WERI-Rb-1 (cell line): ENCODE measurements around the gene PLA2G2D.

Experiments used
- DNase-seq: peaks from one replicate; pipeline ENCODE4 v3.0.0-alpha.2; 2020
- H3K27ac ChIP-seq: fragments of 250-450 bp; sonication (Bioruptor Pico); 2 replicates; pipeline ENCODE4 v1.5.1; 2020; ENCODE audit warnings: mild to moderate bottlenecking, moderate library complexity
- H3K27me3 ChIP-seq: fragments of 250-450 bp; sonication (Bioruptor Pico); 2 replicates; pipeline ENCODE4 v1.5.1; 2021; ENCODE audit warnings: mild to moderate bottlenecking, low read depth, moderate library complexity; ENCODE audit not compliant: insufficient read depth, severe bottlenecking
- H3K36me3 ChIP-seq: fragments of 250-450 bp; sonication (Bioruptor Pico); 2 replicates; pipeline ENCODE4 v1.5.1; 2020; ENCODE audit warnings: mild to moderate bottlenecking, moderate library complexity
- H3K4me3 ChIP-seq: 2 replicates; pipeline ENCODE4 v1.5.1; 2011; ENCODE audit warnings: low read depth, mild to moderate bottlenecking, control low read depth, low read length
- H3K9me3 ChIP-seq: fragments of 250-450 bp; sonication (Bioruptor Pico); 2 replicates; pipeline ENCODE4 v1.5.1; 2021; ENCODE audit warnings: mild to moderate bottlenecking, moderate library complexity; ENCODE audit not compliant: severe bottlenecking
- TF ChIP-seq, protein P1 (sequence below): IDR thresholded peaks from 2 replicates; pipeline ENCODE4 v1.5.1; 2011; ENCODE audit warnings: low read depth, mild to moderate bottlenecking, control low read depth, inconsistent platforms, low read length

The PLA2G2D gene

GRCh38 chr1:20081353-20081810 is 38.0 kb downstream of the PLA2G2D start:
- Histone ChIP-seq H3K4me3 (no peak overlapping the region), H3K27me3 (no peaks in the 10 kb centered on the region), H3K27ac (no peak overlapping the region), H3K36me3 (no peaks in the 10 kb centered on the region), H3K9me3 (no peaks in the 10 kb centered on the region)
- DNase-seq: no peak
- TF ChIP-seq, protein P1, sequence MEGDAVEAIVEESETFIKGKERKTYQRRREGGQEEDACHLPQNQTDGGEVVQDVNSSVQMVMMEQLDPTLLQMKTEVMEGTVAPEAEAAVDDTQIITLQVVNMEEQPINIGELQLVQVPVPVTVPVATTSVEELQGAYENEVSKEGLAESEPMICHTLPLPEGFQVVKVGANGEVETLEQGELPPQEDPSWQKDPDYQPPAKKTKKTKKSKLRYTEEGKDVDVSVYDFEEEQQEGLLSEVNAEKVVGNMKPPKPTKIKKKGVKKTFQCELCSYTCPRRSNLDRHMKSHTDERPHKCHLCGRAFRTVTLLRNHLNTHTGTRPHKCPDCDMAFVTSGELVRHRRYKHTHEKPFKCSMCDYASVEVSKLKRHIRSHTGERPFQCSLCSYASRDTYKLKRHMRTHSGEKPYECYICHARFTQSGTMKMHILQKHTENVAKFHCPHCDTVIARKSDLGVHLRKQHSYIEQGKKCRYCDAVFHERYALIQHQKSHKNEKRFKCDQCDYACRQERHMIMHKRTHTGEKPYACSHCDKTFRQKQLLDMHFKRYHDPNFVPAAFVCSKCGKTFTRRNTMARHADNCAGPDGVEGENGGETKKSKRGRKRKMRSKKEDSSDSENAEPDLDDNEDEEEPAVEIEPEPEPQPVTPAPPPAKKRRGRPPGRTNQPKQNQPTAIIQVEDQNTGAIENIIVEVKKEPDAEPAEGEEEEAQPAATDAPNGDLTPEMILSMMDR: no peak

DNA sequence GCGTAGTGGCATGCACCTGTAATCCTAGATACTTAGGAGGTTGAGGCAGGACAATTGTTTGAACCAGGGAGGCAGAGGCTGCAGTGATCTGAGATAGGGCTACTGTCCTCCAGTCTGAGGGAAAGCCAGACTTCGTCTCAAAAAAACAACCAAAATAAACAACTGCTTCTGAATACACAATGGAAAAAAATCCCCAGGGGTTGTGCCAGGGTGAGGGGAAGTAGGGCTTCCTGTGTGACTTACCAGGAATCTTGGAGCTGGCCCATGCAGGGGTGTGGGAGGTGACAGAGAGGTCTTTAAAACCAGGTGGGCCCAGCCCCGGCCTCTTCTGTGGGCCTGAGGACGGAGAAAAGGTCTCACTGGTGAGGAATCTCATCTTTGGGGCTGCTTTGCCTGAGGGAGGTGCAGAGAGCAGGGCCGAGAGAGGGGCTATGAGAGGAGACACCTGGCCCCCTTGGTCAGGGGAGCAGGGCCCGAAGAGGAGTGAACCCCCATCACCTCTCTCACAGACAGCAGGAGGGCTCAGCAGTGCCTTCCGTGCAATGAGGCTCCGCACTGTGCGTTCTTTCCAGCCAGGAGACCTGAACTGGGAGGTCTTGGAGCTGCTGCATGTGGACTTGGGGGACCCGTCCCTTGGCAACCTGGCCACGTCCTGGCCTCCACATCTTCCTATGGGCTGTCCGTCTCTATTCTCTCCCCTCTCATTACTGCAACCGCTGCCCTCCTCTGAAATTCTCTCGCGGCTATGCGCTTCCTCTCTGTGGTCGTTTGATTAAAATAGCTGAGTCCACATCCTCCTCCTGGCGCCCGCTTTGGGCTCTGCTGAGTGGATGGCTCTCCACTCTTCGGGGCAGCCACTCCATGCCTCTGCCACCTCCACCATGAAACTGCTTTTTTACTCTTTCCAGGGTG is 38.6 kb downstream of the PLA2G2D start:
- Histone ChIP-seq H3K36me3 (no peaks in the 10 kb centered on the region), H3K27me3 (no peaks in the 10 kb centered on the region), H3K27ac (no peak overlapping the region), H3K4me3 (no peak overlapping the region), H3K9me3 (no peaks in the 10 kb centered on the region)
- TF ChIP-seq, protein P1: no peak
- DNase-seq: no peak

- no peak for DNase-seq
- no peak overlapping the region for H3K27ac ChIP-seq
Measured at GRCh38 chr1:20079661-20080305, 39.6 kb downstream of the PLA2G2D start.

DNA sequence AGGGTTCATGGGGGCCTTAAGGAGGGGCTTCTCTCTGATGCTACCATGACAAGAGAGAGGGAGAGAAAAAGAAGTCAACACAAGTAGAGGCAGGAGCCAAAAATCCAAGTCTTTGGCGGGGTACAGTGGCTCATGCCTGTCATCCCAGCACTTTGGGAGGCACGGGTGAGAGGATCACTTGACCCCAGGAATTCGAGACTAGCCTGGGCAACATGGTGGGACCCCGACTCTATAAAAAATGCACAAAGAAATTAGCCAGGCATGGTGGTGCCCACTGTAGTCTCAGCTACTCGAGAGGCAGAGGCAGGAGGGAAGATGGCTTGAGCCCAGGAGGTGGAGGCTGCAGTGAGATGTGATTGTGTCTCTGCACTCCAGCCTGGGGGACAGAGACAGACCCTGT is 40.6 kb downstream of the PLA2G2D start:
- Histone ChIP-seq H3K9me3 (no peaks in the 10 kb centered on the region), H3K27me3 (no peaks in the 10 kb centered on the region), H3K36me3 (no peaks in the 10 kb centered on the region), H3K27ac (no peak overlapping the region), H3K4me3 (no peak overlapping the region)
- TF ChIP-seq, protein P1: no peak
- DNase-seq: no peak

More at GRCh38 chr1:20079661-20080305, 39.6 kb downstream of the PLA2G2D start:
- no peaks in the 10 kb centered on the region for H3K27me3 ChIP-seq
- H3K9me3 ChIP-seq: no peaks in the 10 kb centered on the region
- TF ChIP-seq, protein P1: no peak
- H3K4me3 ChIP-seq: no peak overlapping the region
- no peaks in the 10 kb centered on the region for H3K36me3 ChIP-seq

- TF ChIP-seq, protein P1: no peak
- Histone ChIP-seq H3K27me3 (no peaks in the 10 kb centered on the region), H3K36me3 (no peaks in the 10 kb centered on the region), H3K27ac (no peak overlapping the region), H3K9me3 (no peaks in the 10 kb centered on the region), H3K4me3 (no peak overlapping the region)
- no peak for DNase-seq
Measured at GRCh38 chr1:20078171-20078651, 41.1 kb downstream of the PLA2G2D start.
